Common myeloid progenitor, CD34-positive (primary cell): ENCODE measurements around the gene HS3ST4.

Experiments used
- CTCF ChIA-PET: fragments of 350-600 bp; sonication (Branson Sonifier 250); formaldehyde crosslinking; loops from one replicate; lab custom pipeline; 2021; ENCODE audit warnings: antibody characterized with exemption; lab: Charles Lee
- POLR2A ChIA-PET: fragments of 350-600 bp; sonication (Branson Sonifier 250); formaldehyde crosslinking; loops from one replicate; lab custom pipeline; 2021; ENCODE audit warnings: antibody characterized with exemption; lab: Charles Lee
- DNase-seq, 3 donors: peaks; one replicate each; pipeline versions ENCODE4 v3.0.0 to v3.0.0-alpha.2; 2013
- H3K27ac ChIP-seq, 2 experiments: 1 replicate in 1 of 2; 2 replicates in 1 of 2; pipeline ENCODE4 v1.7.0; 2013; ENCODE audit warnings: inconsistent platforms in 2 of 2, low read length in 2 of 2, mild to moderate bottlenecking in 2 of 2, low read depth in 1 of 2, moderate library complexity in 1 of 2; ENCODE audit not compliant: severe bottlenecking in 2 of 2, insufficient read depth in 1 of 2, poor library complexity in 1 of 2
- H3K27me3 ChIP-seq, 5 experiments: replicated peaks in 2 of 5; 1 replicate in 3 of 5; 2 replicates in 2 of 5; pipeline versions ENCODE4 v1.6.1 to v1.7.0; 2013; ENCODE audit warnings: low read length in 4 of 5, mild to moderate bottlenecking in 2 of 5, moderate library complexity in 2 of 5, inconsistent platforms in 1 of 5; ENCODE audit not compliant: insufficient read depth in 5 of 5, control insufficient read depth in 4 of 5
- H3K36me3 ChIP-seq, 4 experiments: 1 replicate in 2 of 4; 2 replicates in 2 of 4; pipeline versions ENCODE4 v1.6.1 to v1.7.0; 2013; ENCODE audit warnings: low read length in 3 of 4, control low read depth in 1 of 4, mild to moderate bottlenecking in 1 of 4; ENCODE audit not compliant: control insufficient read depth in 4 of 4, insufficient read depth in 4 of 4
- H3K4me1 ChIP-seq, 4 experiments: 1 replicate in 3 of 4; 2 replicates in 1 of 4; pipeline versions ENCODE4 v1.6.1 to v1.7.1; 2013; ENCODE audit warnings: low read length in 3 of 4, mild to moderate bottlenecking in 3 of 4, control low read depth in 1 of 4, inconsistent platforms in 1 of 4, moderate library complexity in 1 of 4; ENCODE audit not compliant: control insufficient read depth in 4 of 4, insufficient read depth in 4 of 4; ENCODE audit errors: control extremely low read depth in 1 of 4
- H3K4me3 ChIP-seq, 7 experiments: 1 replicate in 4 of 7; 2 replicates in 3 of 7; pipeline versions ENCODE4 v1.5.1 to v1.7.0; 2013; ENCODE audit warnings: mild to moderate bottlenecking in 7 of 7, low read length in 6 of 7, moderate library complexity in 6 of 7, inconsistent platforms in 2 of 7, low read depth in 2 of 7, control low read depth in 1 of 7; ENCODE audit not compliant: insufficient read depth in 4 of 7, control insufficient read depth in 1 of 7; ENCODE audit errors: extremely low read depth in 1 of 7
- H3K9me3 ChIP-seq, 5 experiments: 1 replicate in 4 of 5; 2 replicates in 1 of 5; pipeline versions ENCODE4 v1.6.1 to v1.7.1; 2013; ENCODE audit warnings: low read length in 4 of 5, mild to moderate bottlenecking in 2 of 5, inconsistent platforms in 1 of 5, low read depth in 1 of 5, moderate library complexity in 1 of 5; ENCODE audit not compliant: control insufficient read depth in 4 of 5, insufficient read depth in 2 of 5; ENCODE audit errors: control extremely low read depth in 1 of 5
- WGBS: methylation state at CpG from one replicate; pipeline ENCODE4 v1.1.5; 2013; ENCODE audit not compliant: insufficient coverage; 5-methylcytosine and 5-hydroxymethylcytosine counted together

Gene HS3ST4

GRCh38 chr16:25788637-25789036, 96.9 kb downstream of the HS3ST4 start:
- Histone ChIP-seq H3K27me3 (no peaks in the 10 kb centered on the region), H3K27ac (no peak overlapping the region), H3K4me3 (no peak overlapping the region), H3K36me3 (no peaks in the 10 kb centered on the region), H3K9me3 (no peaks in the 10 kb centered on the region), H3K4me1 (no peaks in the 10 kb centered on the region)
- POLR2A ChIA-PET: no interaction called here
- no CpG with 5 or more reads among the region's 1 CpG for WGBS
- DNase-seq: no peak
- CTCF ChIA-PET: interaction anchor here (0.6 kb wide), 1 partner anchor 382 kb away, joined by 5 read pairs; no protein-coding TSS in a partner anchor

- Histone ChIP-seq H3K4me1 (no peaks in the 10 kb centered on the region), H3K36me3 (no peaks in the 10 kb centered on the region), H3K27me3 (peaks cover 0 to 2% (median 0%) of the 10 kb centered on the region in 5 experiments), H3K27ac (no peak overlapping the region), H3K9me3 (no peaks in the 10 kb centered on the region), H3K4me3 (no peak overlapping the region)
- no peak for DNase-seq
- ChIA-PET POLR2A (no interaction called here), CTCF (no interaction called here)
- WGBS: 91% methylated on average over 4 of the region's 4 CpGs
These were observed 104.5 kb downstream of the HS3ST4 start for GRCh38 chr16:25796239-25796638.

- Histone ChIP-seq H3K4me3 (no peak overlapping the region), H3K36me3 (no peaks in the 10 kb centered on the region), H3K9me3 (no peaks in the 10 kb centered on the region), H3K4me1 (no peaks in the 10 kb centered on the region), H3K27ac (no peak overlapping the region), H3K27me3 (peaks cover 0 to 2% (median 0%) of the 10 kb centered on the region in 5 experiments)
- no peak for DNase-seq
- POLR2A ChIA-PET: no interaction called here
- CTCF ChIA-PET: no interaction called here
- no CpG with 5 or more reads among the region's 1 CpG for WGBS
These were observed 106.3 kb downstream of the HS3ST4 start for GRCh38 chr16:25798065-25798464.

- no peak overlapping the region for H3K4me3 ChIP-seq
- no peak for DNase-seq
- no peaks in the 10 kb centered on the region for H3K9me3 ChIP-seq
- POLR2A ChIA-PET: no interaction called here
- H3K27me3 ChIP-seq: no peaks in the 10 kb centered on the region
- H3K27ac ChIP-seq: no peak overlapping the region
- no peaks in the 10 kb centered on the region for H3K36me3 ChIP-seq
- 100% methylated on average over 1 of the region's 1 CpG for WGBS
- CTCF ChIA-PET: no interaction called here
- no peaks in the 10 kb centered on the region for H3K4me1 ChIP-seq
These were observed 108.1 kb downstream of the HS3ST4 start for GRCh38 chr16:25799816-25800215.

- no peak overlapping the region for H3K27ac ChIP-seq
- H3K4me1 ChIP-seq: no peaks in the 10 kb centered on the region
- no peak overlapping the region for H3K4me3 ChIP-seq
- ChIA-PET POLR2A (no interaction called here), CTCF (no interaction called here)
- H3K27me3 ChIP-seq: no peaks in the 10 kb centered on the region
- DNase-seq: no peak
- H3K9me3 ChIP-seq: no peaks in the 10 kb centered on the region
- WGBS: 80% methylated on average over 5 of the region's 5 CpGs
- no peaks in the 10 kb centered on the region for H3K36me3 ChIP-seq
These were observed 120.5 kb downstream of the HS3ST4 start for GRCh38 chr16:25812215-25812614.

- H3K9me3 ChIP-seq: no peaks in the 10 kb centered on the region
- DNase-seq: no peak
- no peaks in the 10 kb centered on the region for H3K36me3 ChIP-seq
- ChIA-PET POLR2A (no interaction called here), CTCF (no interaction called here)
- no peak overlapping the region for H3K27ac ChIP-seq
- 100% methylated on average over 3 of the region's 6 CpGs for WGBS
- no peak overlapping the region for H3K4me3 ChIP-seq
- no peaks in the 10 kb centered on the region for H3K4me1 ChIP-seq
- H3K27me3 ChIP-seq: no peaks in the 10 kb centered on the region
These were observed 125.5 kb downstream of the HS3ST4 start for GRCh38 chr16:25817295-25817694.

GRCh38 chr16:25817876-25818275, 126.1 kb downstream of the HS3ST4 start:
- CTCF ChIA-PET: no interaction called here

More at GRCh38 chr16:25817876-25818275, 126.1 kb downstream of the HS3ST4 start:
- Histone ChIP-seq H3K36me3 (no peaks in the 10 kb centered on the region), H3K27me3 (no peaks in the 10 kb centered on the region), H3K27ac (no peak overlapping the region), H3K4me3 (no peak overlapping the region), H3K9me3 (no peaks in the 10 kb centered on the region), H3K4me1 (no peaks in the 10 kb centered on the region)
- POLR2A ChIA-PET: no interaction called here
- WGBS: 100% methylated on average over 1 of the region's 4 CpGs
- no peak for DNase-seq
